Heart right ventricle (tissue), 16 donors: ENCODE measurements around the gene KCMF1. TPM values are rescaled to one million over a fixed set of nuclear protein-coding genes. Genes with fewer than 3 reads are reported as not detected.

Experiments used
- ATAC-seq, 8 donors: fragments of 200-7000 bp; cut with Tn5 transposase; one replicate each; pipeline ENCODE4 v1.9.1; 2020; ENCODE audit warnings: mild to moderate bottlenecking in 8 of 8, moderate library complexity in 8 of 8, moderate number of reproducible peaks in 1 of 8
- DNase-seq, 2 donors: peaks; one replicate each; pipeline ENCODE4 v3.0.0-alpha.2; 2020
- H3K27ac ChIP-seq, 10 donors: fragments of 200-600 bp; sonication (generic) in 2 of 10; one replicate each; pipeline versions ENCODE4 v1.5.0 to v1.8.0; 2020 to 2022; ENCODE audit warnings: mild to moderate bottlenecking in 3 of 10
- H3K27me3 ChIP-seq, 7 donors: fragments of 200-600 bp; one replicate each; pipeline ENCODE4 v1.8.0; 2021 to 2022; ENCODE audit warnings: mild to moderate bottlenecking in 2 of 7
- H3K36me3 ChIP-seq, 9 donors: fragments of 200-600 bp; sonication (generic) in 1 of 9; one replicate each; pipeline versions ENCODE4 v1.5.0 to v1.8.0; 2020 to 2022; ENCODE audit warnings: mild to moderate bottlenecking in 2 of 9
- H3K4me1 ChIP-seq, 9 donors: fragments of 200-600 bp; sonication (generic) in 1 of 9; one replicate each; pipeline versions ENCODE4 v1.5.0 to v1.8.0; 2020 to 2022; ENCODE audit warnings: mild to moderate bottlenecking in 4 of 9
- H3K4me3 ChIP-seq, 10 donors: fragments of 200-600 bp; sonication (generic) in 2 of 10; one replicate each; pipeline versions ENCODE4 v1.5.0 to v1.8.0; 2020 to 2022; ENCODE audit warnings: mild to moderate bottlenecking in 7 of 10, moderate library complexity in 2 of 10
- H3K9me3 ChIP-seq, 11 donors: fragments of 200-600 bp in 10 of 11; sonication (generic) in 2 of 11; one replicate each; pipeline versions ENCODE4 v1.5.0 to v1.8.0; 2013 to 2022; ENCODE audit warnings: mild to moderate bottlenecking in 2 of 11, control low read depth in 1 of 11, moderate library complexity in 1 of 11
- CTCF ChIP-seq, 9 donors: fragments of 200-600 bp; sonication (generic) in 2 of 9; IDR thresholded peaks; one replicate each; pipeline versions ENCODE4 v1.5.0 to v1.8.0; 2021 to 2022; ENCODE audit warnings: antibody characterized with exemption in 9 of 9, mild to moderate bottlenecking in 5 of 9, moderate library complexity in 1 of 9
- WGBS, 2 donors: extraction: QIAGEN DNeasy Blood & Tissue Kit; methylation state at CpG; one replicate each; pipeline ENCODE4 v1.1.7; 2013; ENCODE audit warnings: inconsistent platforms in 1 of 2; 5-methylcytosine and 5-hydroxymethylcytosine counted together
- intact Hi-C, 10 donors: fragments of 100-400 bp; cut with DNase I; formaldehyde crosslinking; loops; one replicate each; pipeline versions ENCODE4 v1.11.1 to v1.14.2; 2022
- polyA plus RNA-seq, 2 donors: library from polyadenylated mRNA; stranded (reverse); fragments of 200-250 nt; gene quantifications; one replicate each; pipeline ENCODE4 v1.2.3, GENCODE V29; 2013
- total RNA-seq, 10 donors: library from RNA; stranded (reverse); fragmentation: NEBNext Ultra II Directional in 3 of 10; extraction: Animal tissue kit (Norgen Biotek cat#: 25700) in 3 of 10; gene quantifications; one replicate each; pipeline versions ENCODE4 v1.2.1 to v1.2.4, GENCODE V29; 2021 to 2023
- donor health status: Arrhythmogenic right ventricular cardiomyopathy.
- donor health status: ischemic (EF 13 %, LVEDD 7.1; RV severe dilation, severe dysfunction).
- donor health status: healthy with polysubstance abuse.
- donor health status: DM: no; HTN: yes; CAD: no.
- donor health status: DM: no; HTN: no; CAD: no.
- donor health status: ischemic (EF 25% LVEDD 6.9; RV normal size, moderate dysfunction).
- donor health status: ischemic (EF 25% LVEDD 5.7; RV mildly dilated, moderate dysfunction).
- donor health status: healthy.
- donor health status: DM: yes; HTN: yes; CAD: no.
- donor health status: Ischemic cardiomyopathy.
- donor health status: ischemic (EF 35%, LVEDD 5.7; RV mildly dilated, moderate dysfunction).
- donor health status: nonischemic (EF 11% LVEDD 7.7; RV severe dilation, severe dysfunction).
- donor health status: DM: yes; HTN: yes; CAD: no.
- donor health status: PGD.
- donor health status: ischemic (EF 29% LVEDD 5.4; RV normal size, mild dysfunction).
- donor health status: nonischemic (EF 23%, LVEDD 6.1; RV moderate dilation, normal function).

The KCMF1 gene
- total and polyA plus RNA-seq, 12 donors, result 6.9 to 89.5 (median 79.8) TPM

GRCh38 chr2:84969511-84970209, 1.3 kb upstream of the KCMF1 start:
- WGBS, 2 donors, result 6 to 7% methylated on average over 10 of the region's 10 CpGs

GRCh38 chr2:84970210-84970867, 622 bp upstream of the KCMF1 start:
- peak; percentile 58 to 80 (median 70) for ATAC-seq
- peaks cover 5 to 63% (median 49%) of the 10 kb centered on the region in 9 donors for H3K4me1 ChIP-seq
- WGBS, 2 donors, result 1% methylated on average over 54 to 65 of the region's 65 CpGs

More at GRCh38 chr2:84969511-84970209, 1.3 kb upstream of the KCMF1 start:
- ATAC-seq (no peak), DNase-seq (no peak)
- peak overlapping the region; percentile 87 to 99 (median 96) for H3K27ac ChIP-seq
- no peaks in the 10 kb centered on the region for H3K9me3 ChIP-seq
- no peaks in the 10 kb centered on the region for H3K27me3 ChIP-seq
- no peak for TF ChIP-seq CTCF (IDR thresholded peaks at IDR 0.05)
- H3K36me3 ChIP-seq, result peaks cover 0 to 22% (median 0%) of the 10 kb centered on the region in 9 donors
- intact Hi-C loops, result loop anchor here in 5 of 10 donors (2.0 to 5.0 kb wide), 3 partner anchors 38 to 43 kb away; no protein-coding TSS in a partner anchor
- peaks cover 4 to 62% (median 42%) of the 10 kb centered on the region in 9 donors for H3K4me1 ChIP-seq
- peak overlapping the region; percentile 56 to 99 (median 86) for H3K4me3 ChIP-seq

GRCh38 chr2:84971510-84972206, 697 bp downstream of the KCMF1 start:
- Histone ChIP-seq H3K9me3 (no peaks in the 10 kb centered on the region), H3K36me3 (peaks cover 0 to 7% (median 0%) of the 10 kb centered on the region in 9 donors), H3K4me1 (peaks cover 6 to 76% (median 62%) of the 10 kb centered on the region in 9 donors), H3K27me3 (no peaks in the 10 kb centered on the region), H3K27ac (peak overlapping the region; percentile 87 to 99 (median 96)), H3K4me3 (peak overlapping the region; percentile 57 to 88 (median 84))
- peak in 1 of 9 donors; percentile 19 for TF ChIP-seq CTCF (IDR thresholded peaks at IDR 0.05)
- peak; percentile 51 to 64 for DNase-seq
- intact Hi-C loops, result loop anchor here in 5 of 10 donors (2.0 to 5.0 kb wide), 3 partner anchors 36 to 45 kb away; no protein-coding TSS in a partner anchor
- WGBS, 2 donors, result 0% methylated on average over 80 to 99 of the region's 99 CpGs
- ATAC-seq, result peak; percentile 35 to 64 (median 48)

More at GRCh38 chr2:84970210-84970867, 622 bp upstream of the KCMF1 start:
- intact Hi-C loops, result loop anchor here in 5 of 10 donors (2.0 to 5.0 kb wide), 3 partner anchors 37 to 44 kb away; no protein-coding TSS in a partner anchor
- H3K9me3 ChIP-seq, result no peaks in the 10 kb centered on the region
- TF ChIP-seq CTCF (IDR thresholded peaks at IDR 0.05), result peak in 1 of 9 donors; percentile 7
- peak overlapping the region; percentile 56 to 99 (median 86) for H3K4me3 ChIP-seq
- peak overlapping the region; percentile 87 to 99 (median 96) for H3K27ac ChIP-seq
- H3K27me3 ChIP-seq, result no peaks in the 10 kb centered on the region
- peak; percentile 55 to 70 for DNase-seq
- peaks cover 0 to 18% (median 0%) of the 10 kb centered on the region in 9 donors for H3K36me3 ChIP-seq
